Measurements from ENCODE around the gene SMIM35. TPM values are rescaled to one million over a fixed set of nuclear protein-coding genes. Genes with fewer than 3 reads are reported as not detected.

SMIM35 gene
- total RNA-seq, 1 experiment from 2014 or later: not detected

DNA sequence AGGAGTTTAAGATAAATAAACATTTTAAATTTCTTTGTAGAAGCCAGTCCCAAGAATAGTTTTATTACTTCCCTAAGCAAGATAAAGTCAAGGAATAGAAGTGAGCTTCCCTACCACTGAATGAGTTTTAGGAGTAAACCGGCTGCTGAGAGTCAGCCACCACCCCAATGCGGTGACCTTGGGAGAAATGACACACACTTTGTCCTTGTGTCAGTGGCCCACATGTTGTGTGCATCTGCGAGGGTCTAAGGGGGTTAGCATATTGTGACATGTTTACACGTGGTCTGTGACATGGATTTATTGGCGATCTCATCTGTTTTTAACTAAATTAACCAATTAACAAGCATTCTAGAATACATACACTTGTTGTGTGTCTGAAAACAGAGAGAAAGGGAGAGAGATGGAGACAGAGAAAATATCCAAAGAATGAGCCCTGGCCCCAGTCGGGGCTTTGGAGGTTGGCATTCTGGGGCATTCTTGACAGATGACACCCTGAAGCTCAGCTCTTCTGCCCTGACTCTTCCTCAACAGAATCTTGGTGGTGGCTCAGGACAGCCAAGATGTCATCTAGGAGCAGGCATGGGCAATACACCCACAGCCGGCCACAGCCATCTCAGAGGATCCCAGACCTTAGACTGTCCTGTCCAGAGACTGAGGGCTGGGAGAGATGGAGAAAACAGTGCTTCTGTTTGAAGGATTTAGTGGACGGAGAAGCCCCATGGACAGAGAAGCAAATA, 39.6 kb downstream of the SMIM35 start:
- no peak overlapping the region for H3K4ac ChIP-seq (ENCODE audit: low read depth, low read length)
- H3K4me1 Mint-ChIP-seq: 0 out of 4 replicates have a peak, but pooled peaks cover 0 to 3% of the 10 kb centered on the region in 2 experiments
- H3K56ac ChIP-seq (ENCODE audit: insufficient read length, low read depth, low read length): no peak overlapping the region
- DNase-seq: no peak
- peaks cover 10% of the 10 kb centered on the region for H3K27me3 Mint-ChIP-seq (ENCODE audit: low read depth)
- no peaks in the 10 kb centered on the region for H3K27me3 ChIP-seq (ENCODE audit: insufficient read depth, low read length)
- H2AK5ac ChIP-seq (ENCODE audit: insufficient read length, low read length): no peak overlapping the region
- H3K4me1 ChIP-seq (ENCODE audit: insufficient read depth, low read length): no peaks in the 10 kb centered on the region
- TF ChIP-seq, protein P1, sequence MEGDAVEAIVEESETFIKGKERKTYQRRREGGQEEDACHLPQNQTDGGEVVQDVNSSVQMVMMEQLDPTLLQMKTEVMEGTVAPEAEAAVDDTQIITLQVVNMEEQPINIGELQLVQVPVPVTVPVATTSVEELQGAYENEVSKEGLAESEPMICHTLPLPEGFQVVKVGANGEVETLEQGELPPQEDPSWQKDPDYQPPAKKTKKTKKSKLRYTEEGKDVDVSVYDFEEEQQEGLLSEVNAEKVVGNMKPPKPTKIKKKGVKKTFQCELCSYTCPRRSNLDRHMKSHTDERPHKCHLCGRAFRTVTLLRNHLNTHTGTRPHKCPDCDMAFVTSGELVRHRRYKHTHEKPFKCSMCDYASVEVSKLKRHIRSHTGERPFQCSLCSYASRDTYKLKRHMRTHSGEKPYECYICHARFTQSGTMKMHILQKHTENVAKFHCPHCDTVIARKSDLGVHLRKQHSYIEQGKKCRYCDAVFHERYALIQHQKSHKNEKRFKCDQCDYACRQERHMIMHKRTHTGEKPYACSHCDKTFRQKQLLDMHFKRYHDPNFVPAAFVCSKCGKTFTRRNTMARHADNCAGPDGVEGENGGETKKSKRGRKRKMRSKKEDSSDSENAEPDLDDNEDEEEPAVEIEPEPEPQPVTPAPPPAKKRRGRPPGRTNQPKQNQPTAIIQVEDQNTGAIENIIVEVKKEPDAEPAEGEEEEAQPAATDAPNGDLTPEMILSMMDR (conservative IDR thresholded peaks at IDR 0.05): no peak
- H3K14ac ChIP-seq (ENCODE audit: insufficient read depth, low read length): no peak overlapping the region
- no peak overlapping the region for H2AFZ ChIP-seq (ENCODE audit: low read length)
- no peaks in the 10 kb centered on the region for H3K23me2 ChIP-seq (ENCODE audit: insufficient read length, low read depth, low read length, poor library complexity, severe bottlenecking)
- no peak overlapping the region for H4K5ac ChIP-seq (ENCODE audit: insufficient read length, low read depth, low read length)
- no peak overlapping the region for H3K9ac ChIP-seq (ENCODE audit: extremely low read depth, insufficient read length, low read length)
- no peak overlapping the region for H2BK20ac ChIP-seq (ENCODE audit: low read depth, low read length, poor library complexity, severe bottlenecking)
- no peak overlapping the region for H3K27ac ChIP-seq (ENCODE audit: insufficient read length, low read depth, low read length)
- H4K91ac ChIP-seq (ENCODE audit: insufficient read length, low read depth, low read length): no peak overlapping the region
- no peak overlapping the region for H3K4me2 ChIP-seq (ENCODE audit: insufficient read depth, insufficient read length, low read length)
- H3K79me2 ChIP-seq (ENCODE audit: insufficient read depth, low read length): no peaks in the 10 kb centered on the region
- no peaks in the 10 kb centered on the region for H3K9me3 Mint-ChIP-seq
- WGBS (ENCODE audit: extremely low coverage, insufficient read length, low lambda C conversion rate): no CpG with 5 or more reads among the region's 8 CpGs
- H3K23ac ChIP-seq (ENCODE audit: insufficient read length, low read depth, low read length): no peak overlapping the region
- H4K8ac ChIP-seq (replicated peaks; ENCODE audit: insufficient read length, low read depth, low read length): no peak overlapping the region
- no peak overlapping the region for H3T11ph ChIP-seq (ENCODE audit: low read length)
- H2BK12ac ChIP-seq (ENCODE audit: insufficient read length, low read depth, low read length): no peak overlapping the region
- H2BK15ac ChIP-seq (ENCODE audit: low read depth, low read length): no peak overlapping the region
- H2BK120ac ChIP-seq (ENCODE audit: low read depth, low read length, poor library complexity, severe bottlenecking): no peak overlapping the region
- no peaks in the 10 kb centered on the region for H3K79me1 ChIP-seq (ENCODE audit: insufficient read depth, low read depth, low read length, poor library complexity, severe bottlenecking)
- H4K20me1 ChIP-seq (ENCODE audit: control insufficient read depth, insufficient read depth, insufficient read length): no peaks in the 10 kb centered on the region
- H3K4me3 Mint-ChIP-seq: no peak overlapping the region
- no peak overlapping the region for H2BK5ac ChIP-seq (ENCODE audit: insufficient read length, low read length)
- H3K18ac ChIP-seq (ENCODE audit: insufficient read length, low read depth, low read length): no peak overlapping the region
- no peak overlapping the region for H3K27ac Mint-ChIP-seq
- H3K9me3 ChIP-seq (ENCODE audit: control insufficient read depth, low read depth, low read length): no peaks in the 10 kb centered on the region
- no peaks in the 10 kb centered on the region for H3K36me3 Mint-ChIP-seq (ENCODE audit: insufficient read depth in 1 of 3, low read depth in 3 of 3)

Data from H9 (cell line).